HepG2 (cell line): ENCODE data around the gene CCNYL1. TPM values are rescaled to one million over a fixed set of nuclear protein-coding genes. Genes with fewer than 3 reads are reported as not detected.

Experiments used
- AHR ChIP-seq: IDR thresholded peaks from 2 replicates; pipeline ENCODE4 v1.6.1; 2018; ENCODE audit warnings: missing genetic modification reagents, missing compliant biosample characterization
- BCL6 ChIP-seq: IDR thresholded peaks from 2 replicates; pipeline ENCODE4 v1.6.1; 2016; ENCODE audit warnings: missing genetic modification reagents, missing compliant biosample characterization
- BHLHE40 ChIP-seq: IDR thresholded peaks from 2 replicates; pipeline ENCODE4 v1.6.1; 2011; ENCODE audit warnings: low read length, improper control_type of control experiment
- CCAR2 ChIP-seq: fragments of 200-400 bp; formaldehyde crosslinking; optimal IDR thresholded peaks from 2 replicates; pipeline ENCODE3; 2018; ENCODE audit warnings: low read depth, mild to moderate bottlenecking, low read length, moderate library complexity
- CEBPB ChIP-seq: IDR thresholded peaks from 2 replicates; pipeline ENCODE4 v1.6.1; 2011; ENCODE audit warnings: low read depth, low read length, improper control_type of control experiment, borderline replicate concordance
- DNMT1 ChIP-seq: sonication (generic); formaldehyde crosslinking; IDR thresholded peaks from 2 replicates; pipeline ENCODE4 v1.5.1; 2020; ENCODE audit warnings: mild to moderate bottlenecking, missing genetic modification reagents
- ELF3 ChIP-seq: IDR thresholded peaks from 2 replicates; pipeline ENCODE4 v1.6.1; 2016; ENCODE audit warnings: missing genetic modification reagents, missing compliant biosample characterization
- KLF6 ChIP-seq: IDR thresholded peaks from 2 replicates; pipeline ENCODE4 v1.8.0; 2016; ENCODE audit warnings: missing biosample characterization, missing genetic modification reagents
- MAFF ChIP-seq: IDR thresholded peaks from 2 replicates; pipeline ENCODE4 v1.6.1; 2011; ENCODE audit warnings: low read depth, low read length, improper control_type of control experiment
- MED1 ChIP-seq: sonication (generic); formaldehyde crosslinking; IDR thresholded peaks from 2 replicates; pipeline ENCODE4 v1.4.0; 2020; ENCODE audit warnings: missing genetic modification reagents
- NFKB2 ChIP-seq: sonication (generic); formaldehyde crosslinking; IDR thresholded peaks from 2 replicates; pipeline ENCODE4 v1.4.0; 2020; ENCODE audit warnings: missing genetic modification reagents, borderline replicate concordance
- NR2F2 ChIP-seq: IDR thresholded peaks from 2 replicates; pipeline ENCODE4 v1.6.1; 2012; ENCODE audit warnings: low read depth, inconsistent platforms, borderline replicate concordance
- PHF21A ChIP-seq: sonication (generic); formaldehyde crosslinking; IDR thresholded peaks from 2 replicates; pipeline ENCODE4 v1.5.0; 2020; ENCODE audit warnings: mild to moderate bottlenecking, missing genetic modification reagents
- PPARG ChIP-seq: conservative IDR thresholded peaks from 2 replicates; pipeline ENCODE4 v1.6.1; 2016; ENCODE audit warnings: missing biosample characterization, missing genetic modification reagents
- RAD21 ChIP-seq: fragments of 450-650 bp; formaldehyde crosslinking; IDR thresholded peaks from 2 replicates; pipeline ENCODE4 v1.5.0; 2020; ENCODE audit warnings: mild to moderate bottlenecking
- RFXANK ChIP-seq: IDR thresholded peaks from 2 replicates; pipeline ENCODE4 v1.6.1; 2016
- SOX6 ChIP-seq, 2 experiments: fragments of 450-650 bp in 1 of 2; sonication (generic) in 1 of 2; formaldehyde crosslinking in 1 of 2; IDR thresholded peaks; 2 replicates each; pipeline versions ENCODE4 v1.4.0 to v1.6.1; 2017 to 2020; ENCODE audit warnings: antibody characterized with exemption in 1 of 2, mild to moderate bottlenecking in 1 of 2, missing genetic modification reagents in 1 of 2
- SP5 ChIP-seq: IDR thresholded peaks from 2 replicates; pipeline ENCODE4 v1.6.1; 2016; ENCODE audit warnings: low read depth, borderline replicate concordance
- SSRP1 ChIP-seq: IDR thresholded peaks from 2 replicates; pipeline ENCODE4 v1.6.1; 2016; ENCODE audit warnings: control low read depth
- TCF7 ChIP-seq: sonication (generic); IDR thresholded peaks from 2 replicates; pipeline ENCODE4 v1.6.1; 2016; ENCODE audit warnings: antibody characterized with exemption, low read depth
- TOE1 ChIP-seq: sonication (generic); formaldehyde crosslinking; IDR thresholded peaks from 2 replicates; pipeline ENCODE4 v1.4.0; 2020; ENCODE audit warnings: mild to moderate bottlenecking, missing genetic modification reagents
- ZGPAT ChIP-seq: IDR thresholded peaks from 2 replicates; pipeline ENCODE4 v1.6.1; 2016; ENCODE audit warnings: mild to moderate bottlenecking
- ZNF24 ChIP-seq: fragments of 450-650 bp; IDR thresholded peaks from 2 replicates; pipeline ENCODE4 v1.6.1; 2017; ENCODE audit warnings: antibody characterized with exemption, mild to moderate bottlenecking
- ZNF263 ChIP-seq: sonication (generic); formaldehyde crosslinking; IDR thresholded peaks from 2 replicates; pipeline ENCODE4 v1.4.0; 2020; ENCODE audit warnings: missing genetic modification reagents
- ZNF282 ChIP-seq: fragments of 450-650 bp; IDR thresholded peaks from 2 replicates; pipeline ENCODE4 v1.6.1; 2018; ENCODE audit not compliant: partially characterized antibody
- ZNF484 ChIP-seq: sonication (generic); formaldehyde crosslinking; IDR thresholded peaks from 2 replicates; pipeline ENCODE4 v1.5.1; 2020; ENCODE audit warnings: mild to moderate bottlenecking, low read depth, missing genetic modification reagents, borderline replicate concordance
- ZNF550 ChIP-seq: sonication (generic); formaldehyde crosslinking; IDR thresholded peaks from 2 replicates; pipeline ENCODE4 v1.4.0; 2020; ENCODE audit warnings: mild to moderate bottlenecking, missing genetic modification reagents, borderline replicate concordance
- ZNF652 ChIP-seq: IDR thresholded peaks from 2 replicates; pipeline ENCODE4 v1.6.1; 2016; ENCODE audit warnings: low read depth, borderline replicate concordance
- polyA plus RNA-seq, 8 experiments: library from polyadenylated mRNA; depleted of rRNA in 3 of 8; stranded (reverse) in 7 of 8; unstranded in 1 of 8; fragments of >200 nt; fragmentation: Illumina TruSeq in 4 of 8; extraction: Trizol in 4 of 8; gene quantifications; 2 replicates each; pipeline versions ENCODE4 v1.2.1 to v1.2.3, GENCODE V29; 2011 to 2016; ENCODE audit warnings: low read depth in 4 of 8, missing spikeins in 1 of 8, mixed read lengths in 1 of 8; ENCODE audit not compliant: insufficient read depth in 1 of 8
- total RNA-seq, 5 experiments: library from RNA; depleted of rRNA; stranded (reverse); fragments of >200 nt; fragmentation: Illumina TruSeq; extraction: Trizol; gene quantifications; 2 replicates each; pipeline ENCODE4 v1.2.3, GENCODE V29; 2016; ENCODE audit warnings: low read depth in 1 of 5
- TF ChIP-seq, protein P1 (sequence below): sonication (generic); formaldehyde crosslinking; IDR thresholded peaks from 2 replicates; pipeline ENCODE4 v1.4.0; 2020; ENCODE audit warnings: missing genetic modification reagents, borderline replicate concordance
- TF ChIP-seq, protein P2 (sequence below): sonication (generic); formaldehyde crosslinking; IDR thresholded peaks from 2 replicates; pipeline ENCODE4 v1.9.0; 2022; ENCODE audit warnings: missing genetic modification reagents, mild to moderate bottlenecking, borderline replicate concordance

Gene CCNYL1
- total and polyA plus RNA-seq, 2 of the 13 experiments (the other 11 are each of a cell fraction or from before 2014, with no cell fraction given): 12.5 to 16.2 TPM

DNA sequence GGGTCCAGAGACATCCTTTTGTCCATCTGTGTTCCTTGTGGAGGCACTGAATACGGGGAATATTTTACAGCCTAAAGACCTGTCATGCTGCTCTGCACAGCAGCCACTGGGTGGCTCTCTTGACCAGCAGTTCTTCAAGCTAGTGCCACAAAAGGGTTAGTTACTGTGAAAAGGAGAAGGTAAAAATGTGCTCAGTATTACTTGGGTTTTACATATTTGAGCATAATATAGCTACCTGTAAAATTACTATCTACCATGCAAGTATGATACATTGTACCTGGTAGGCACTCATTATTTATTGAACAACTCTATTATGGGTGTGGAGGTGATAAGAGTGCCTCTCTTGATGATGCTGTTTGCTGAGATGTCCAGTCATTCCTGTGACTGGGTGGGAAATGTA is 34.7 kb downstream of the CCNYL1 start (continued):
- TF ChIP-seq ZNF652 (CRISPR knock-in tag): peak; percentile 80; the same call in 1 of the 2 replicates
- TF ChIP-seq BHLHE40: 0 out of 2 replicates have a peak, but pooled peaks have one; percentile 14
- no peak for TF ChIP-seq TCF7
- TF ChIP-seq ELF3 (CRISPR knock-in tag): peak; percentile 52; the same call in 1 of the 2 replicates
- TF ChIP-seq ZNF282: no peak
- TF ChIP-seq BCL6 (CRISPR knock-in tag): peak; percentile 38; the same call in 1 of the 2 replicates
- peak; percentile 63 for TF ChIP-seq ZGPAT (CRISPR knock-in tag)
- TF ChIP-seq MED1 (CRISPR knock-in tag): peak; percentile 61
- peak; percentile 36; the same call in 1 of the 2 replicates for TF ChIP-seq SP5 (CRISPR knock-in tag)
- no peak for TF ChIP-seq CEBPB
- TF ChIP-seq SSRP1 (CRISPR knock-in tag): no peak
- TF ChIP-seq NFKB2 (CRISPR knock-in tag): no peak
- no peak for TF ChIP-seq ZNF24
- TF ChIP-seq ZNF484 (CRISPR knock-in tag): no peak
- TF ChIP-seq MAFF: no peak
- TF ChIP-seq, protein P1, sequence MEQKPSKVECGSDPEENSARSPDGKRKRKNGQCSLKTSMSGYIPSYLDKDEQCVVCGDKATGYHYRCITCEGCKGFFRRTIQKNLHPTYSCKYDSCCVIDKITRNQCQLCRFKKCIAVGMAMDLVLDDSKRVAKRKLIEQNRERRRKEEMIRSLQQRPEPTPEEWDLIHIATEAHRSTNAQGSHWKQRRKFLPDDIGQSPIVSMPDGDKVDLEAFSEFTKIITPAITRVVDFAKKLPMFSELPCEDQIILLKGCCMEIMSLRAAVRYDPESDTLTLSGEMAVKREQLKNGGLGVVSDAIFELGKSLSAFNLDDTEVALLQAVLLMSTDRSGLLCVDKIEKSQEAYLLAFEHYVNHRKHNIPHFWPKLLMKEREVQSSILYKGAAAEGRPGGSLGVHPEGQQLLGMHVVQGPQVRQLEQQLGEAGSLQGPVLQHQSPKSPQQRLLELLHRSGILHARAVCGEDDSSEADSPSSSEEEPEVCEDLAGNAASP: 0 out of 2 replicates have a peak, but pooled peaks have one; percentile 31
- TF ChIP-seq RFXANK: no peak
- TF ChIP-seq SOX6 (IDR thresholded peaks at IDR 0.05): no peak
- peak; percentile 57; the same call in 1 of the 2 replicates for TF ChIP-seq SOX6 (CRISPR knock-in tag; IDR thresholded peaks at IDR 0.05)
- TF ChIP-seq RAD21: peak; percentile 99
- TF ChIP-seq PHF21A (CRISPR knock-in tag): no peak; the same call in 1 of the 2 replicates
- TF ChIP-seq DNMT1: 0 out of 2 replicates have a peak, but pooled peaks have one; percentile 44
- TF ChIP-seq ZNF263 (CRISPR knock-in tag): no peak
- TF ChIP-seq NR2F2: no peak; the same call in 1 of the 2 replicates
- TF ChIP-seq TOE1 (CRISPR knock-in tag): peak; percentile 86; the same call in 1 of the 2 replicates
- peak; percentile 80 for TF ChIP-seq PPARG (CRISPR knock-in tag)
- TF ChIP-seq AHR (CRISPR knock-in tag): no peak
- no peak for TF ChIP-seq ZNF550 (CRISPR knock-in tag)
- TF ChIP-seq, protein P2, sequence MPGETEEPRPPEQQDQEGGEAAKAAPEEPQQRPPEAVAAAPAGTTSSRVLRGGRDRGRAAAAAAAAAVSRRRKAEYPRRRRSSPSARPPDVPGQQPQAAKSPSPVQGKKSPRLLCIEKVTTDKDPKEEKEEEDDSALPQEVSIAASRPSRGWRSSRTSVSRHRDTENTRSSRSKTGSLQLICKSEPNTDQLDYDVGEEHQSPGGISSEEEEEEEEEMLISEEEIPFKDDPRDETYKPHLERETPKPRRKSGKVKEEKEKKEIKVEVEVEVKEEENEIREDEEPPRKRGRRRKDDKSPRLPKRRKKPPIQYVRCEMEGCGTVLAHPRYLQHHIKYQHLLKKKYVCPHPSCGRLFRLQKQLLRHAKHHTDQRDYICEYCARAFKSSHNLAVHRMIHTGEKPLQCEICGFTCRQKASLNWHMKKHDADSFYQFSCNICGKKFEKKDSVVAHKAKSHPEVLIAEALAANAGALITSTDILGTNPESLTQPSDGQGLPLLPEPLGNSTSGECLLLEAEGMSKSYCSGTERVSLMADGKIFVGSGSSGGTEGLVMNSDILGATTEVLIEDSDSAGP (CRISPR knock-in tag): no peak
- TF ChIP-seq KLF6 (CRISPR knock-in tag): peak; percentile 78; the same call in 1 of the 2 replicates
- TF ChIP-seq CCAR2: no peak
